A549 (cell line): ENCODE results near the gene FFAR1. TPM values are rescaled to one million over a fixed set of nuclear protein-coding genes. Genes with fewer than 3 reads are reported as not detected.

ENCODE experiments used
- ATAC-seq, 2 experiments: fragments of 200-7000 bp in 1 of 2; fragments of >200 bp in 1 of 2; cut with Nextera tagmentation in 1 of 2; cut with Tn5 transposase in 1 of 2; 3 replicates each; pipeline versions ENCODE4 v1.8.0 to v1.9.1; 2018 to 2020; ENCODE audit warnings: mild to moderate bottlenecking in 1 of 2, moderate library complexity in 1 of 2
- CTCF ChIA-PET: fragments of 300-600 bp; sonication (Branson Sonifier 250); formaldehyde crosslinking; extraction: SDS; loops from one replicate; lab custom pipeline; 2021; ENCODE audit warnings: antibody characterized with exemption, inconsistent platforms; lab: Yijun Ruan, JAX
- POLR2A ChIA-PET: fragments of 350-600 bp; formaldehyde crosslinking; extraction: SDS; loops from one replicate; lab custom pipeline; 2021; ENCODE audit warnings: antibody characterized with exemption, inconsistent platforms; lab: Yijun Ruan, JAX
- DNase-seq, 2 experiments: peaks; one replicate each; pipeline versions ENCODE4 v3.0.0 to v3.0.0-alpha.2; 2011 to 2016; ENCODE audit warnings: low read depth in 1 of 2, low spot score in 1 of 2
- FAIRE-seq: peaks from 2 replicates; lab custom pipeline; 2011; peaks lifted over from hg19 to GRCh38; lab: Jason Lieb, UNC
- H3K27ac ChIP-seq, 2 experiments: fragments of >200 bp; sonication (Bioruptor Twin); formaldehyde crosslinking; 3 replicates each; pipeline ENCODE4 v1.5.1; 2016 to 2017
- H3K4me1 ChIP-seq: fragments of >200 bp; sonication (Bioruptor Twin); formaldehyde crosslinking; 3 replicates; pipeline ENCODE4 v1.6.1; 2016
- H3K4me2 ChIP-seq: fragments of >200 bp; sonication (Bioruptor Twin); formaldehyde crosslinking; 3 replicates; pipeline ENCODE4 v1.6.1; 2016
- H3K4me3 ChIP-seq: fragments of >200 bp; sonication (Bioruptor Twin); formaldehyde crosslinking; 3 replicates; pipeline ENCODE4 v1.5.1; 2016
- H3K9me3 ChIP-seq: fragments of >200 bp; sonication (Bioruptor Twin); formaldehyde crosslinking; 3 replicates; pipeline ENCODE4 v1.6.1; 2016
- BHLHE40 ChIP-seq: IDR thresholded peaks from 2 replicates; pipeline ENCODE4 v1.6.1; 2012; ENCODE audit warnings: low read depth, low read length, inconsistent platforms
- CBX2 ChIP-seq: fragments of 200-600 bp; sonication (generic); IDR thresholded peaks from 2 replicates; pipeline ENCODE4 v1.6.1; 2016; ENCODE audit warnings: low read depth, mild to moderate bottlenecking, borderline replicate concordance
- CHD2 ChIP-seq: fragments of 150-350 bp; IDR thresholded peaks from 2 replicates; pipeline ENCODE4 v1.6.1; 2014; ENCODE audit warnings: low read length; ENCODE audit not compliant: partially characterized antibody
- EHMT2 ChIP-seq: fragments of 200-600 bp; sonication (generic); IDR thresholded peaks from 2 replicates; pipeline ENCODE4 v1.6.1; 2016; ENCODE audit warnings: antibody characterized with exemption, low read depth, mild to moderate bottlenecking, moderate library complexity
- FOXS1 ChIP-seq: fragments of 250-450 bp; sonication (Bioruptor Pico); IDR thresholded peaks from 2 replicates; pipeline ENCODE4 v1.5.0; 2020; ENCODE audit warnings: mild to moderate bottlenecking, moderate library complexity
- HEYL ChIP-seq: fragments of 250-450 bp; sonication (Bioruptor Pico); IDR thresholded peaks from 2 replicates; pipeline ENCODE4 v1.8.0; 2021; ENCODE audit warnings: mild to moderate bottlenecking, moderate library complexity
- HOXA7 ChIP-seq: fragments of 250-450 bp; sonication (Bioruptor Pico); IDR thresholded peaks from 2 replicates; pipeline ENCODE4 v1.5.0; 2020; ENCODE audit warnings: mild to moderate bottlenecking, moderate library complexity
- HOXB5 ChIP-seq: fragments of 250-450 bp; sonication (Bioruptor Pico); IDR thresholded peaks from 2 replicates; pipeline ENCODE4 v1.5.0; 2020; ENCODE audit warnings: mild to moderate bottlenecking, moderate library complexity
- JUN ChIP-seq, 2 experiments: fragments of >200 bp; sonication (Bioruptor Twin); formaldehyde crosslinking; IDR thresholded peaks; 2 replicates in 1 of 2; 3 replicates in 1 of 2; pipeline ENCODE4 v1.6.1; 2016 to 2017
- MAX ChIP-seq: IDR thresholded peaks from 2 replicates; pipeline ENCODE4 v1.6.1; 2012
- NFE2L2 ChIP-seq: fragments of 150-350 bp; conservative IDR thresholded peaks from 2 replicates; pipeline ENCODE4 v1.6.1; 2014; ENCODE audit warnings: low read length
- PBX3 ChIP-seq: IDR thresholded peaks from 2 replicates; pipeline ENCODE4 v1.6.1; 2012
- POLR2AphosphoS2 ChIP-seq: conservative IDR thresholded peaks from 2 replicates; pipeline ENCODE4 v1.6.1; 2012; ENCODE audit warnings: low read length, improper control_type of control experiment, inconsistent platforms
- RFX5 ChIP-seq: fragments of 450-650 bp; IDR thresholded peaks from 2 replicates; pipeline ENCODE4 v1.7.1; 2014; ENCODE audit warnings: antibody characterized with exemption, mild to moderate bottlenecking, moderate library complexity
- RNF2 ChIP-seq: fragments of 200-600 bp; sonication (generic); IDR thresholded peaks from 2 replicates; pipeline ENCODE4 v1.6.1; 2016; ENCODE audit warnings: low read depth, mild to moderate bottlenecking, antibody characterized with exemption, moderate library complexity, borderline replicate concordance
- SMC3 ChIP-seq: fragments of >200 bp; sonication (Bioruptor Twin); formaldehyde crosslinking; IDR thresholded peaks from 3 replicates; pipeline ENCODE4 v1.6.1; 2018; ENCODE audit warnings: inconsistent platforms
- USF2 ChIP-seq: fragments of 450-650 bp; IDR thresholded peaks from 2 replicates; pipeline ENCODE4 v1.6.1; 2014; ENCODE audit warnings: antibody characterized with exemption
- ZFP36 ChIP-seq: fragments of 450-650 bp; IDR thresholded peaks from 2 replicates; pipeline ENCODE4 v1.6.1; 2014; ENCODE audit warnings: borderline replicate concordance; ENCODE audit not compliant: partially characterized antibody
- ZNF302 ChIP-seq: fragments of 250-450 bp; sonication (Bioruptor Pico); IDR thresholded peaks from 2 replicates; pipeline ENCODE4 v1.9.0; 2021; ENCODE audit warnings: inconsistent platforms, mild to moderate bottlenecking, moderate library complexity
- ZSCAN20 ChIP-seq: fragments of 250-450 bp; sonication (Bioruptor Pico); IDR thresholded peaks from 2 replicates; pipeline ENCODE4 v1.8.0; 2022; ENCODE audit warnings: mild to moderate bottlenecking, moderate library complexity
- WGBS: methylation state at CpG from one replicate; pipeline ENCODE4 v1.1.6; 2017; ENCODE audit errors: missing lambda C conversion rate; 5-methylcytosine and 5-hydroxymethylcytosine counted together
- polyA plus RNA-seq, 4 experiments: library from polyadenylated mRNA; depleted of rRNA in 3 of 4; stranded (reverse); fragments of >200 nt; fragmentation: RNase III in 1 of 4; extraction: RNeasy Plus Mini Kit Qiagen cat#74134 plus additional on column Dnase treatment in 1 of 4; gene quantifications; 2 replicates in 3 of 4; 3 replicates in 1 of 4; pipeline ENCODE4 v1.2.3, GENCODE V29; 2011 to 2017
- TF ChIP-seq, protein P1 (sequence below): fragments of >200 bp; sonication (Bioruptor Twin); formaldehyde crosslinking; IDR thresholded peaks from 3 replicates; pipeline ENCODE4 v1.5.1; 2016
- TF ChIP-seq, protein P2 (sequence below): fragments of >200 bp; sonication (Bioruptor Twin); formaldehyde crosslinking; IDR thresholded peaks from 3 replicates; pipeline ENCODE4 v1.6.1; 2016
- TF ChIP-seq, protein P3 (sequence below): IDR thresholded peaks from 2 replicates; pipeline ENCODE4 v1.6.1; 2012; ENCODE audit warnings: low read depth, borderline replicate concordance
- TF ChIP-seq, protein P4 (sequence below): fragments of 150-350 bp; IDR thresholded peaks from 2 replicates; pipeline ENCODE4 v1.6.1; 2014; ENCODE audit warnings: low read depth, mild to moderate bottlenecking, low read length

FFAR1 gene
- polyA plus RNA-seq, 2 of the 4 experiments (the other 2 are of a cell fraction), result not detected

- no peaks in the 10 kb centered on the region for H3K9me3 ChIP-seq
- 24% methylated on average over 17 of the region's 17 CpGs for WGBS
- CTCF ChIA-PET, result interaction anchor here (2.2 to 15.0 kb wide), 3 partner anchors 8 to 151 kb away, joined by 17 to 368 read pairs (median 26); no protein-coding TSS in a partner anchor
- H3K27ac ChIP-seq, result no peak overlapping the region
- H3K4me2 ChIP-seq, result no peak overlapping the region
- DNase-seq, result no peak
- no peaks in the 10 kb centered on the region for H3K4me1 ChIP-seq
- no peak for FAIRE-seq
- TF ChIP-seq BHLHE40, result no peak
- TF ChIP-seq MAX, result no peak
- TF ChIP-seq CHD2, result no peak
- no peak for TF ChIP-seq HEYL
- no peak for TF ChIP-seq EHMT2
- no peak for TF ChIP-seq HOXA7 (CRISPR knock-in tag)
- no peak for TF ChIP-seq HOXB5 (CRISPR knock-in tag)
- TF ChIP-seq, protein P1, sequence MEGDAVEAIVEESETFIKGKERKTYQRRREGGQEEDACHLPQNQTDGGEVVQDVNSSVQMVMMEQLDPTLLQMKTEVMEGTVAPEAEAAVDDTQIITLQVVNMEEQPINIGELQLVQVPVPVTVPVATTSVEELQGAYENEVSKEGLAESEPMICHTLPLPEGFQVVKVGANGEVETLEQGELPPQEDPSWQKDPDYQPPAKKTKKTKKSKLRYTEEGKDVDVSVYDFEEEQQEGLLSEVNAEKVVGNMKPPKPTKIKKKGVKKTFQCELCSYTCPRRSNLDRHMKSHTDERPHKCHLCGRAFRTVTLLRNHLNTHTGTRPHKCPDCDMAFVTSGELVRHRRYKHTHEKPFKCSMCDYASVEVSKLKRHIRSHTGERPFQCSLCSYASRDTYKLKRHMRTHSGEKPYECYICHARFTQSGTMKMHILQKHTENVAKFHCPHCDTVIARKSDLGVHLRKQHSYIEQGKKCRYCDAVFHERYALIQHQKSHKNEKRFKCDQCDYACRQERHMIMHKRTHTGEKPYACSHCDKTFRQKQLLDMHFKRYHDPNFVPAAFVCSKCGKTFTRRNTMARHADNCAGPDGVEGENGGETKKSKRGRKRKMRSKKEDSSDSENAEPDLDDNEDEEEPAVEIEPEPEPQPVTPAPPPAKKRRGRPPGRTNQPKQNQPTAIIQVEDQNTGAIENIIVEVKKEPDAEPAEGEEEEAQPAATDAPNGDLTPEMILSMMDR, result no peak
- no peak for TF ChIP-seq ZFP36
- TF ChIP-seq CBX2, result no peak
- TF ChIP-seq, protein P2, sequence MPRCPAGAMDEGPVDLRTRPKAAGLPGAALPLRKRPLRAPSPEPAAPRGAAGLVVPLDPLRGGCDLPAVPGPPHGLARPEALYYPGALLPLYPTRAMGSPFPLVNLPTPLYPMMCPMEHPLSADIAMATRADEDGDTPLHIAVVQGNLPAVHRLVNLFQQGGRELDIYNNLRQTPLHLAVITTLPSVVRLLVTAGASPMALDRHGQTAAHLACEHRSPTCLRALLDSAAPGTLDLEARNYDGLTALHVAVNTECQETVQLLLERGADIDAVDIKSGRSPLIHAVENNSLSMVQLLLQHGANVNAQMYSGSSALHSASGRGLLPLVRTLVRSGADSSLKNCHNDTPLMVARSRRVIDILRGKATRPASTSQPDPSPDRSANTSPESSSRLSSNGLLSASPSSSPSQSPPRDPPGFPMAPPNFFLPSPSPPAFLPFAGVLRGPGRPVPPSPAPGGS, result no peak
- TF ChIP-seq SMC3, result no peak
- no peak for TF ChIP-seq JUN (IDR thresholded peaks at IDR 0.05)
- TF ChIP-seq RFX5, result no peak
- no peak for TF ChIP-seq ZNF302 (CRISPR knock-in tag)
- no peak for TF ChIP-seq NFE2L2
- TF ChIP-seq RNF2, result no peak
- TF ChIP-seq ZSCAN20 (CRISPR knock-in tag), result no peak
- TF ChIP-seq PBX3, result no peak
- TF ChIP-seq USF2, result no peak
- no peak overlapping the region for H3K4me3 ChIP-seq
- ATAC-seq, result no peak
- POLR2A ChIA-PET, result no interaction called here
Measured at GRCh38 chr19:35344511-35345031, 3.1 kb upstream of the FFAR1 start.

- WGBS, result 13% methylated on average over 11 of the region's 11 CpGs
- POLR2A ChIA-PET, result no interaction called here
- H3K4me2 ChIP-seq, result no peak overlapping the region
- no peaks in the 10 kb centered on the region for H3K9me3 ChIP-seq
- ATAC-seq (no peak), FAIRE-seq (no peak), DNase-seq (no peak)
- no peak overlapping the region for H3K27ac ChIP-seq
- no peaks in the 10 kb centered on the region for H3K4me1 ChIP-seq
- TF ChIP-seq POLR2AphosphoS2 (no peak), FOXS1 (CRISPR knock-in tag) (no peak), NFE2L2 (no peak)
- TF ChIP-seq, protein P3, sequence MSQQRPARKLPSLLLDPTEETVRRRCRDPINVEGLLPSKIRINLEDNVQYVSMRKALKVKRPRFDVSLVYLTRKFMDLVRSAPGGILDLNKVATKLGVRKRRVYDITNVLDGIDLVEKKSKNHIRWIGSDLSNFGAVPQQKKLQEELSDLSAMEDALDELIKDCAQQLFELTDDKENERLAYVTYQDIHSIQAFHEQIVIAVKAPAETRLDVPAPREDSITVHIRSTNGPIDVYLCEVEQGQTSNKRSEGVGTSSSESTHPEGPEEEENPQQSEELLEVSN, result no peak
- TF ChIP-seq, protein P4, sequence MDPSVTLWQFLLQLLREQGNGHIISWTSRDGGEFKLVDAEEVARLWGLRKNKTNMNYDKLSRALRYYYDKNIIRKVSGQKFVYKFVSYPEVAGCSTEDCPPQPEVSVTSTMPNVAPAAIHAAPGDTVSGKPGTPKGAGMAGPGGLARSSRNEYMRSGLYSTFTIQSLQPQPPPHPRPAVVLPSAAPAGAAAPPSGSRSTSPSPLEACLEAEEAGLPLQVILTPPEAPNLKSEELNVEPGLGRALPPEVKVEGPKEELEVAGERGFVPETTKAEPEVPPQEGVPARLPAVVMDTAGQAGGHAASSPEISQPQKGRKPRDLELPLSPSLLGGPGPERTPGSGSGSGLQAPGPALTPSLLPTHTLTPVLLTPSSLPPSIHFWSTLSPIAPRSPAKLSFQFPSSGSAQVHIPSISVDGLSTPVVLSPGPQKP, result no peak
- TF ChIP-seq, all 56 proteins: peak for 0
- no peak overlapping the region for H3K4me3 ChIP-seq
- CTCF ChIA-PET, result interaction anchor here (0.6 to 15.0 kb wide), 9 partner anchors 7 to 150 kb away, joined by 3 to 368 read pairs (median 5); no protein-coding TSS in a partner anchor
Measured at GRCh38 chr19:35345671-35346111, 2.0 kb upstream of the FFAR1 start.
